ENCODE data around the gene PTEN.

DNA sequence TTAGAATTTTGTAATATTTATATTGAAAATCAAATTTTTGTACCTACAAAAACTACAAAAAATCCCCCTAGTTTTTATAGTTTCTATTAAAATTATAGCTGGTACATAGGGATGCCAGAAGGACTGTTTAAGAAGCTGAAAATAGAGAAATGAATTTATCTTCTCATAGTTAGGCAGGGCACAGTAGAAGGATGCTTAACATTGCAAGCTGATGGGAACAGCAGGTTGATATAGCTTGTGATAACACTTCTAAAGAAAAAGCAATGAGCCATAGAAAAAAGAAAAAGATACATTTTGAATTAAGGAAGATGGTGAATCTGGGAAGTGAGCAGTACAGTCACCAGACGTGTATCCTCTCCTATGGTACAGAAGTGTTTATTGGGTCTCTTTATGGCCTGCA is 32.0 kb downstream of the PTEN start:
- TF ChIP-seq, protein P1, sequence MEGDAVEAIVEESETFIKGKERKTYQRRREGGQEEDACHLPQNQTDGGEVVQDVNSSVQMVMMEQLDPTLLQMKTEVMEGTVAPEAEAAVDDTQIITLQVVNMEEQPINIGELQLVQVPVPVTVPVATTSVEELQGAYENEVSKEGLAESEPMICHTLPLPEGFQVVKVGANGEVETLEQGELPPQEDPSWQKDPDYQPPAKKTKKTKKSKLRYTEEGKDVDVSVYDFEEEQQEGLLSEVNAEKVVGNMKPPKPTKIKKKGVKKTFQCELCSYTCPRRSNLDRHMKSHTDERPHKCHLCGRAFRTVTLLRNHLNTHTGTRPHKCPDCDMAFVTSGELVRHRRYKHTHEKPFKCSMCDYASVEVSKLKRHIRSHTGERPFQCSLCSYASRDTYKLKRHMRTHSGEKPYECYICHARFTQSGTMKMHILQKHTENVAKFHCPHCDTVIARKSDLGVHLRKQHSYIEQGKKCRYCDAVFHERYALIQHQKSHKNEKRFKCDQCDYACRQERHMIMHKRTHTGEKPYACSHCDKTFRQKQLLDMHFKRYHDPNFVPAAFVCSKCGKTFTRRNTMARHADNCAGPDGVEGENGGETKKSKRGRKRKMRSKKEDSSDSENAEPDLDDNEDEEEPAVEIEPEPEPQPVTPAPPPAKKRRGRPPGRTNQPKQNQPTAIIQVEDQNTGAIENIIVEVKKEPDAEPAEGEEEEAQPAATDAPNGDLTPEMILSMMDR (IDR thresholded peaks at IDR 0.05): no peak
- TF ChIP-seq POLR2A (IDR thresholded peaks at IDR 0.05): no peak
- no peak for TF ChIP-seq EP300 (IDR thresholded peaks at IDR 0.05)
- TF ChIP-seq POLR2AphosphoS5 (IDR thresholded peaks at IDR 0.05): no peak
